ENCODE results near the gene ACTR6.

- TF ChIP-seq ZNF274 (IDR thresholded peaks at IDR 0.05; ENCODE audit: low read depth, low read length) (no peak), YY1 (IDR thresholded peaks at IDR 0.05; ENCODE audit: insufficient read depth, insufficient read length) (no peak), SUZ12 (IDR thresholded peaks at IDR 0.05; ENCODE audit: extremely low read depth, insufficient read depth, insufficient read length) (no peak)
Observed at GRCh38 chr12:100185361-100185894, 15.2 kb upstream of the ACTR6 start.

Measured in NT2/D1 (cell line).